H1 (cell line): Measurements from ENCODE around the gene MAGI1. TPM values are rescaled to one million over a fixed set of nuclear protein-coding genes. Genes with fewer than 3 reads are reported as not detected.

Experiments
- CTCF ChIA-PET: fragments of 300-600 bp; sonication (Branson Sonifier 250); formaldehyde crosslinking; loops from one replicate; lab custom pipeline; 2021; ENCODE audit not compliant: partially characterized antibody; lab: Charles Lee
- POLR2A ChIA-PET: fragments of 300-600 bp; sonication (Branson Sonifier 250); formaldehyde crosslinking; loops from one replicate; lab custom pipeline; 2021; ENCODE audit warnings: inconsistent platforms; ENCODE audit not compliant: partially characterized antibody; lab: Charles Lee
- DNase-seq, 2 experiments: peaks; one replicate each; pipeline versions ENCODE4 v3.0.0 to v3.0.0-alpha.2; 2010 to 2022; ENCODE audit warnings: low spot score in 2 of 2, low read depth in 1 of 2, mixed read lengths in 1 of 2
- FAIRE-seq: peaks from 2 replicates; lab custom pipeline; 2011; peaks lifted over from hg19 to GRCh38; lab: Jason Lieb, UNC
- H2AFZ ChIP-seq: 2 replicates; pipeline ENCODE4 v1.8.1; 2012; ENCODE audit warnings: low read length, inconsistent platforms
- H2AK5ac ChIP-seq: 2 replicates; pipeline ENCODE4 v1.6.1; 2013; ENCODE audit warnings: low read depth, low read length
- H2BK120ac ChIP-seq: replicated peaks from 2 replicates; pipeline ENCODE3; 2013; ENCODE audit warnings: low read depth, low read length, inconsistent platforms
- H2BK12ac ChIP-seq: 2 replicates; pipeline ENCODE4 v1.6.1; 2013; ENCODE audit warnings: low read depth, low read length
- H2BK15ac ChIP-seq: 2 replicates; pipeline ENCODE4 v1.6.1; 2013; ENCODE audit warnings: low read length
- H2BK20ac ChIP-seq: 2 replicates; pipeline ENCODE4 v1.6.1; 2013; ENCODE audit warnings: low read length
- H2BK5ac ChIP-seq: 2 replicates; pipeline ENCODE4 v1.6.1; 2013; ENCODE audit warnings: low read depth, low read length
- H3K14ac ChIP-seq: 2 replicates; pipeline ENCODE4 v1.6.1; 2013; ENCODE audit warnings: inconsistent platforms; ENCODE audit not compliant: insufficient read length
- H3K18ac ChIP-seq: 2 replicates; pipeline ENCODE4 v1.6.1; 2013; ENCODE audit warnings: low read length; ENCODE audit errors: extremely low read depth
- H3K23ac ChIP-seq: 2 replicates; pipeline ENCODE4 v1.6.1; 2013; ENCODE audit warnings: inconsistent platforms; ENCODE audit not compliant: insufficient read length
- H3K23me2 ChIP-seq: 2 replicates; pipeline ENCODE4 v1.6.1; 2013; ENCODE audit warnings: low read depth, low read length
- H3K27ac ChIP-seq: 2 replicates; pipeline ENCODE4 v1.6.1; 2011; ENCODE audit warnings: low read depth, low read length, inconsistent platforms
- H3K27me3 ChIP-seq, 4 experiments: replicated peaks in 1 of 4; 1 replicate in 1 of 4; 2 replicates in 3 of 4; pipeline versions ENCODE4 v1.6.1 to v1.8.1; 2011 to 2013; ENCODE audit warnings: low read length in 3 of 4, mild to moderate bottlenecking in 3 of 4, inconsistent platforms in 2 of 4, mixed read lengths in 2 of 4, moderate library complexity in 1 of 4; ENCODE audit not compliant: control insufficient read depth in 3 of 4, insufficient read depth in 3 of 4; ENCODE audit errors: extremely low read depth in 1 of 4
- H3K36me3 ChIP-seq, 4 experiments: 2 replicates each; pipeline versions ENCODE4 v1.6.1 to v1.8.1; 2011 to 2013; ENCODE audit warnings: mild to moderate bottlenecking in 4 of 4, low read length in 3 of 4, moderate library complexity in 2 of 4, control low read depth in 1 of 4, inconsistent platforms in 1 of 4; ENCODE audit not compliant: insufficient read depth in 4 of 4, control insufficient read depth in 2 of 4
- H3K4ac ChIP-seq: replicated peaks from 2 replicates; pipeline ENCODE3; 2013; ENCODE audit warnings: low read length, low read depth, mixed read lengths, inconsistent platforms; ENCODE audit not compliant: insufficient read length
- H3K4me1 ChIP-seq, 4 experiments: replicated peaks in 1 of 4; 1 replicate in 1 of 4; 2 replicates in 3 of 4; pipeline versions ENCODE4 v1.6.1 to v1.8.1; 2011 to 2013; ENCODE audit warnings: low read length in 3 of 4, inconsistent platforms in 2 of 4, mixed read lengths in 1 of 4; ENCODE audit not compliant: insufficient read depth in 4 of 4, control insufficient read depth in 3 of 4
- H3K4me2 ChIP-seq, 2 experiments: 2 replicates each; pipeline versions ENCODE4 v1.6.1 to v1.8.1; 2011 to 2013; ENCODE audit warnings: low read depth in 2 of 2, low read length in 2 of 2, control low read depth in 1 of 2, inconsistent platforms in 1 of 2, mild to moderate bottlenecking in 1 of 2; ENCODE audit not compliant: insufficient read depth in 1 of 2
- H3K4me3 ChIP-seq, 4 experiments: fragments of 200-600, 300-600 bp in 1 of 4; sonication (generic), shearing (Covaris generic), sonication (Bioruptor Twin) in 1 of 4; 2 replicates each; pipeline versions ENCODE4 v1.5.1 to v1.8.1; 2011 to 2016; ENCODE audit warnings: low read length in 4 of 4, low read depth in 3 of 4, control low read depth in 2 of 4, inconsistent platforms in 2 of 4, mild to moderate bottlenecking in 2 of 4, mixed read lengths in 1 of 4, moderate library complexity in 1 of 4; ENCODE audit not compliant: insufficient read depth in 2 of 4; ENCODE audit errors: extremely low read depth in 1 of 4
- H3K56ac ChIP-seq: replicated peaks from 2 replicates; pipeline ENCODE3; 2013; ENCODE audit warnings: low read depth, mild to moderate bottlenecking, mixed read lengths, low read length, inconsistent platforms; ENCODE audit not compliant: insufficient read length
- H3K79me1 ChIP-seq: 2 replicates; pipeline ENCODE4 v1.6.1; 2013; ENCODE audit warnings: low read depth, low read length, control low read depth
- H3K79me2 ChIP-seq, 2 experiments: 2 replicates each; pipeline versions ENCODE4 v1.6.1 to v1.8.1; 2012 to 2013; ENCODE audit warnings: low read length in 2 of 2, mild to moderate bottlenecking in 2 of 2, inconsistent platforms in 1 of 2; ENCODE audit not compliant: insufficient read depth in 2 of 2, control insufficient read depth in 1 of 2
- H3K9ac ChIP-seq, 4 experiments: replicated peaks in 1 of 4; 1 replicate in 1 of 4; 2 replicates in 3 of 4; pipeline versions ENCODE4 v1.6.1 to v1.8.1; 2011 to 2013; ENCODE audit warnings: low read depth in 3 of 4, low read length in 3 of 4, control low read depth in 2 of 4, mild to moderate bottlenecking in 2 of 4, moderate library complexity in 2 of 4, inconsistent platforms in 1 of 4; ENCODE audit errors: extremely low read depth in 1 of 4
- H3K9me3 ChIP-seq, 2 experiments: 2 replicates each; pipeline versions ENCODE4 v1.6.1 to v1.8.1; 2012 to 2013; ENCODE audit warnings: mild to moderate bottlenecking in 2 of 2, moderate library complexity in 2 of 2, control low read depth in 1 of 2, inconsistent platforms in 1 of 2, low read depth in 1 of 2, low read length in 1 of 2, mixed read lengths in 1 of 2; ENCODE audit not compliant: insufficient read depth in 2 of 2
- H4K20me1 ChIP-seq, 2 experiments: replicated peaks in 1 of 2; 2 replicates each; pipeline versions ENCODE3 to v1.8.1; 2011 to 2013; ENCODE audit warnings: inconsistent platforms in 2 of 2, low read length in 2 of 2, mild to moderate bottlenecking in 1 of 2; ENCODE audit not compliant: insufficient read depth in 2 of 2, control insufficient read depth in 1 of 2
- H4K5ac ChIP-seq: 2 replicates; pipeline ENCODE4 v1.6.1; 2013; ENCODE audit warnings: low read length, low read depth, mixed read lengths, inconsistent platforms; ENCODE audit not compliant: insufficient read length
- H4K8ac ChIP-seq: 2 replicates; pipeline ENCODE4 v1.8.0; 2013; ENCODE audit warnings: mild to moderate bottlenecking, moderate library complexity, low read length, inconsistent platforms; ENCODE audit not compliant: insufficient read depth; ENCODE audit errors: extremely low read depth
- H4K91ac ChIP-seq: replicated peaks from 2 replicates; pipeline ENCODE3; 2013; ENCODE audit warnings: low read length, mixed read lengths, inconsistent platforms; ENCODE audit not compliant: insufficient read length
- CREB1 ChIP-seq: IDR thresholded peaks from 2 replicates; pipeline ENCODE4 v1.6.1; 2012; ENCODE audit warnings: inconsistent platforms
- CTBP2 ChIP-seq: IDR thresholded peaks from 2 replicates; pipeline ENCODE4 v1.7.0; 2011; ENCODE audit warnings: borderline replicate concordance, mild to moderate bottlenecking, moderate library complexity, mixed read lengths, low read length; ENCODE audit not compliant: insufficient read depth, insufficient read length
- CTCF ChIP-seq, 3 experiments: IDR thresholded peaks; 1 replicate in 2 of 3; 2 replicates in 1 of 3; pipeline versions ENCODE4 v1.5.1 to v1.6.1; 2011; ENCODE audit warnings: low read length in 3 of 3, mild to moderate bottlenecking in 3 of 3, inconsistent platforms in 2 of 3, low read depth in 1 of 3, moderate library complexity in 1 of 3; ENCODE audit not compliant: insufficient read depth in 1 of 3; ENCODE audit errors: control extremely low read depth in 1 of 3
- GABPA ChIP-seq: IDR thresholded peaks from 2 replicates; pipeline ENCODE4 v1.6.1; 2011; ENCODE audit warnings: mild to moderate bottlenecking, low read length, moderate library complexity, borderline replicate concordance; ENCODE audit not compliant: insufficient read depth
- GTF2F1 ChIP-seq: IDR thresholded peaks from 2 replicates; pipeline ENCODE4 v1.6.1; 2012; ENCODE audit warnings: low read depth, low read length, improper control_type of control experiment, borderline replicate concordance
- MAFK ChIP-seq: IDR thresholded peaks from 2 replicates; pipeline ENCODE4 v1.6.1; 2012; ENCODE audit warnings: low read depth, mild to moderate bottlenecking, improper control_type of control experiment, low read length
- NANOG ChIP-seq: IDR thresholded peaks from 2 replicates; pipeline ENCODE4 v1.6.1; 2011; ENCODE audit warnings: low read length, low read depth, mild to moderate bottlenecking, inconsistent platforms; ENCODE audit not compliant: insufficient read depth, poor library complexity, severe bottlenecking
- POLR2AphosphoS5 ChIP-seq: IDR thresholded peaks from 2 replicates; pipeline ENCODE4 v1.6.1; 2011; ENCODE audit warnings: low read depth, low read length
- RNF2 ChIP-seq: fragments of 200-900, 300-1000 bp; sonication (generic); IDR thresholded peaks from 2 replicates; pipeline ENCODE4 v1.7.1; 2016; ENCODE audit warnings: borderline replicate concordance, low read depth, mild to moderate bottlenecking, antibody characterized with exemption, low read length; ENCODE audit not compliant: poor library complexity, severe bottlenecking; ENCODE audit errors: missing control alignments
- SP1 ChIP-seq: IDR thresholded peaks from 2 replicates; pipeline ENCODE4 v1.6.1; 2011; ENCODE audit warnings: low read depth, low read length
- YY1 ChIP-seq: IDR thresholded peaks from 2 replicates; pipeline ENCODE4 v1.6.1; 2011; ENCODE audit warnings: low read depth, mild to moderate bottlenecking, low read length
- WGBS, 2 experiments: shearing (Covaris generic) in 1 of 2; methylation state at CpG; one replicate each; pipeline versions ENCODE4 v1.1.6 to v1.1.7; 2013 to 2015; ENCODE audit warnings: low lambda C conversion rate in 2 of 2, mixed read lengths in 2 of 2, inconsistent platforms in 1 of 2, low coverage in 1 of 2, missing lambda C conversion rate in 1 of 2; ENCODE audit not compliant: insufficient replicate concordance in 2 of 2, insufficient coverage in 1 of 2, insufficient read length in 1 of 2; ENCODE audit errors: extremely low coverage in 1 of 2, missing lambda C conversion rate in 1 of 2; 5-methylcytosine and 5-hydroxymethylcytosine counted together
- polyA plus RNA-seq, 7 experiments: library from polyadenylated mRNA; depleted of rRNA in 3 of 7; stranded (reverse) in 5 of 7; unstranded in 2 of 7; fragments of >200 nt in 5 of 7; fragments of 200-250 nt in 2 of 7; gene quantifications; 1 replicate in 5 of 7; 2 replicates in 1 of 7; 4 replicates in 1 of 7; pipeline versions ENCODE4 v1.2.1 to v1.2.3, GENCODE V29; 2011 to 2013; ENCODE audit warnings: missing spikeins in 2 of 7, mixed read lengths in 2 of 7
- total RNA-seq: library from RNA; stranded (reverse); fragmentation: NEBNext Ultra II Directional; extraction: Animal tissue kit (Norgen Biotek cat#: 25700); gene quantifications from 2 replicates; pipeline ENCODE4 v1.2.1, GENCODE V29; 2021

Gene MAGI1
- total and polyA plus RNA-seq, 2 of the 8 experiments (the other 6 are each of a cell fraction or from before 2014, with no cell fraction given): 19.8 to 78.0 TPM

DNA sequence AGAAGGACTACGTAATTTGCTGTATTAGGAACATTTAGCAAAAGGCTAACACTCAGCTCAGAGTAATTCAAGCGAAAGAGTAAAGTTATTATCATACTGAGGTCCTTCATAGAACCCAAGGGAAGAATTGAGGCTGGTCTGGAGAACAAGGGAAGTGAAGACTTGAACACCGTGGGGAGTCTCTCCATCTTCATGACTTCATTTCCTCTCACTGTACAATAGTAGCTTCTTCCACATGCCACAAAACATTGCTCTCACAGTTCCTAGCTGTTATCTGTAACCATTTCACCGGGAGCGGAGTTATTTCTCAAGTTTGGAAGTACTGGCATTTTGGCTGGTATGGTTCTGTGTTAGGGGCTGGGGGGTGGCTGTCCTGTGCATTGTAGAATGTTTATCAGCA, 69.7 kb downstream of the MAGI1 start:
- no peak overlapping the region for H3K4me3 ChIP-seq
- TF ChIP-seq POLR2AphosphoS5 (no peak), MAFK (no peak), YY1 (no peak), CTBP2 (no peak), NANOG (no peak), RNF2 (no peak), GABPA (no peak), CREB1 (no peak), CTCF (IDR thresholded peaks at IDR 0.05; ENCODE audit: control extremely low read depth in 1 of 3, insufficient read depth in 1 of 3, low read depth in 1 of 3, low read length in 3 of 3) (no peak), SP1 (no peak), GTF2F1 (no peak)

More for the DNA sequence above, 69.7 kb downstream of the MAGI1 start:
- Histone ChIP-seq H3K4me1 (peaks cover 3 to 15% (median 4%) of the 10 kb centered on the region in 4 experiments; a peak in 5 of 7 replicates), H4K20me1 (peaks cover 0 to 2% of the 10 kb centered on the region in 2 experiments), H2AFZ (no peak overlapping the region), H3K9ac (no peak overlapping the region), H3K18ac (no peak overlapping the region), H3K27me3 (no peaks in the 10 kb centered on the region), H3K23ac (no peak overlapping the region), H2BK15ac (no peak overlapping the region), H2BK120ac (no peak overlapping the region), H3K14ac (no peak overlapping the region), H3K79me1 (peaks cover 7% of the 10 kb centered on the region), H3K56ac (no peak overlapping the region), H2BK20ac (no peak overlapping the region), H3K9me3 (no peaks in the 10 kb centered on the region), H2BK5ac (no peak overlapping the region), H3K79me2 (peaks cover 0 to 62% of the 10 kb centered on the region in 2 experiments; a peak in 3 of 4 replicates), H3K4ac (no peak overlapping the region), H4K8ac (no peak overlapping the region), H2AK5ac (no peak overlapping the region), H4K91ac (no peak overlapping the region), H4K5ac (no peak overlapping the region), H2BK12ac (no peak overlapping the region), H3K27ac (no peak overlapping the region; the same call in 1 of the 2 replicates), H3K36me3 (no peaks in the 10 kb centered on the region), H3K4me2 (no peak overlapping the region), H3K23me2 (no peaks in the 10 kb centered on the region)
- ChIA-PET CTCF (interaction anchor here (1.1 to 1.5 kb wide), 2 partner anchors 9 to 169 kb away, joined by 3 read pairs; no protein-coding TSS in a partner anchor), POLR2A (interaction anchor here (0.8 kb wide), 1 partner anchor 70 kb away, joined by 3 read pairs; no protein-coding TSS in a partner anchor)
- FAIRE-seq (peak; percentile 50), DNase-seq (no peak)
- WGBS, 2 experiments: 91% methylated on average over 5 of the region's 5 CpGs; no CpG with 5 or more reads in 1 of the 2 experiments
